ENCODE data around the gene PDZRN4. TPM values are rescaled to one million over a fixed set of nuclear protein-coding genes. Genes with fewer than 3 reads are reported as not detected.
"Not testable (repeated sequence)": the region's sequence is repeated elsewhere in the genome, so short reads cannot be mapped to it uniquely, and the experiment has no call there.

The PDZRN4 gene
- total RNA-seq, 2 donors from 2014 or later = 0.89 to 1.6 TPM

- Histone ChIP-seq H3K9me3 (no peaks in the 10 kb centered on the region), H3K27me3 (no peaks in the 10 kb centered on the region), H3K4me3 (no peak overlapping the region), H3K27ac (no peak overlapping the region), H3K36me3 (no peaks in the 10 kb centered on the region), H3K4me1 (no peaks in the 10 kb centered on the region)
- no peak for DNase-seq (ENCODE audit: low spot score)
- TF ChIP-seq CTCF (IDR thresholded peaks at IDR 0.05) = no peak
These were observed 348.8 kb downstream of the PDZRN4 start for GRCh38 chr12:41536813-41537490.

- Histone ChIP-seq H3K27ac (no peak overlapping the region), H3K4me1 (no peaks in the 10 kb centered on the region), H3K27me3 (no peaks in the 10 kb centered on the region), H3K4me3 (no peak overlapping the region), H3K36me3 (no peaks in the 10 kb centered on the region), H3K9me3 (no peaks in the 10 kb centered on the region)
- no peak for TF ChIP-seq CTCF (IDR thresholded peaks at IDR 0.05)
- no peak for DNase-seq (ENCODE audit: low spot score)
These were observed 349.4 kb downstream of the PDZRN4 start for GRCh38 chr12:41537522-41537921.

GRCh38 chr12:41545761-41546160 is 357.6 kb downstream of the PDZRN4 start:
- no peaks in the 10 kb centered on the region for H3K9me3 ChIP-seq
- TF ChIP-seq CTCF (IDR thresholded peaks at IDR 0.05) = no peak
- H3K36me3 ChIP-seq = no peaks in the 10 kb centered on the region
- no peak for DNase-seq (ENCODE audit: low spot score)
- H3K4me1 ChIP-seq = no peaks in the 10 kb centered on the region
- H3K27me3 ChIP-seq = no peaks in the 10 kb centered on the region
- H3K4me3 ChIP-seq = no peak overlapping the region
- H3K27ac ChIP-seq = no peak overlapping the region

- not testable (repeated sequence) for DNase-seq (ENCODE audit: low spot score); H3K4me3 ChIP-seq; H3K9me3 ChIP-seq; H3K4me1 ChIP-seq; H3K27me3 ChIP-seq; H3K36me3 ChIP-seq; H3K27ac ChIP-seq
These were observed 359.0 kb downstream of the PDZRN4 start for GRCh38 chr12:41547071-41547470.

- Histone ChIP-seq H3K4me1 (no peaks in the 10 kb centered on the region), H3K27me3 (no peaks in the 10 kb centered on the region), H3K36me3 (no peaks in the 10 kb centered on the region), H3K9me3 (no peaks in the 10 kb centered on the region), H3K27ac (no peak overlapping the region), H3K4me3 (no peak overlapping the region)
- DNase-seq (ENCODE audit: low spot score) = no peak
- TF ChIP-seq CTCF (IDR thresholded peaks at IDR 0.05) = no peak
These were observed 360.8 kb downstream of the PDZRN4 start for GRCh38 chr12:41548926-41549325.

GRCh38 chr12:41552588-41552987 is 364.5 kb downstream of the PDZRN4 start:
- Histone ChIP-seq H3K4me3 (no peak overlapping the region), H3K4me1 (no peaks in the 10 kb centered on the region), H3K36me3 (no peaks in the 10 kb centered on the region), H3K9me3 (no peaks in the 10 kb centered on the region), H3K27me3 (no peaks in the 10 kb centered on the region), H3K27ac (no peak overlapping the region)
- TF ChIP-seq CTCF (IDR thresholded peaks at IDR 0.05) = no peak
- no peak for DNase-seq (ENCODE audit: low spot score)
